Activated CD8-positive, alpha-beta memory T cell treated with anti-CD3 and anti-CD28 coated beads, Interleukin-2, amount 50 U/mL, for 48 hours (primary cell): ENCODE data around the gene OR52W1.
"Not testable (repeated sequence)": the region's sequence is repeated elsewhere in the genome, so short reads cannot be mapped to it uniquely, and the experiment has no call there.

Experiments used
- DNase-seq: peaks from one replicate; pipeline ENCODE4 v3.0.0-alpha.2; 2020

OR52W1 gene

GRCh38 chr11:6219359-6219758, 20.3 kb downstream of the OR52W1 start:
- DNase-seq = no peak

- no peak for DNase-seq
Observed at GRCh38 chr11:6223854-6224253, 24.8 kb downstream of the OR52W1 start.

GRCh38 chr11:6224421-6224820, 25.4 kb downstream of the OR52W1 start:
- no peak for DNase-seq

- DNase-seq = no peak
Observed at GRCh38 chr11:6225024-6225423, 26.0 kb downstream of the OR52W1 start.

GRCh38 chr11:6225896-6226295, 26.9 kb downstream of the OR52W1 start:
- no peak for DNase-seq

- no peak for DNase-seq
Observed at GRCh38 chr11:6228520-6228919, 29.5 kb downstream of the OR52W1 start.

- no peak for DNase-seq
Observed at GRCh38 chr11:6229911-6230310, 30.9 kb downstream of the OR52W1 start.

GRCh38 chr11:6232899-6233298, 33.9 kb downstream of the OR52W1 start:
- no peak for DNase-seq

- DNase-seq = no peak
Observed at GRCh38 chr11:6233984-6234386, 35.0 kb downstream of the OR52W1 start.

- peak; percentile 98 for DNase-seq
Observed at GRCh38 chr11:6234387-6235107, 35.5 kb downstream of the OR52W1 start, which contains the start of gene FHIP1B. Gene FHIP1B, minus strand, starts transcription at chr11:6234636. Its CDS starts 10,120 bp downstream, at chr11:6224516.

- no peak for DNase-seq
Observed at GRCh38 chr11:6237266-6237665, 38.2 kb downstream of the OR52W1 start.

GRCh38 chr11:6237761-6238302, 38.8 kb downstream of the OR52W1 start:
- DNase-seq = no peak

GRCh38 chr11:6238902-6239301, 39.9 kb downstream of the OR52W1 start, which contains the start of gene CNGA4:
Gene CNGA4, plus strand, starts transcription at chr11:6239089. Its CDS starts 118 bp downstream, at chr11:6239207.
- no peak for DNase-seq

GRCh38 chr11:6240139-6240538, 41.1 kb downstream of the OR52W1 start:
- DNase-seq = no peak

GRCh38 chr11:6240781-6241180, 41.8 kb downstream of the OR52W1 start:
- DNase-seq = no peak

- no peak for DNase-seq
Observed at GRCh38 chr11:6241316-6241715, 42.3 kb downstream of the OR52W1 start.

- no peak for DNase-seq
Observed at GRCh38 chr11:6245536-6245935, 46.5 kb downstream of the OR52W1 start.

GRCh38 chr11:6248248-6248647, 49.2 kb downstream of the OR52W1 start:
- DNase-seq = no peak

GRCh38 chr11:6248897-6249296, 49.9 kb downstream of the OR52W1 start:
- not testable (repeated sequence) for DNase-seq
